ENCODE data around the gene CD74. TPM values are rescaled to one million over a fixed set of nuclear protein-coding genes. Genes with fewer than 3 reads are reported as not detected.

Gene CD74
- total and polyA plus RNA-seq, 2 of the 4 experiments (the other 2 are of a cell fraction): 0.18 to 1.1 TPM

DNA sequence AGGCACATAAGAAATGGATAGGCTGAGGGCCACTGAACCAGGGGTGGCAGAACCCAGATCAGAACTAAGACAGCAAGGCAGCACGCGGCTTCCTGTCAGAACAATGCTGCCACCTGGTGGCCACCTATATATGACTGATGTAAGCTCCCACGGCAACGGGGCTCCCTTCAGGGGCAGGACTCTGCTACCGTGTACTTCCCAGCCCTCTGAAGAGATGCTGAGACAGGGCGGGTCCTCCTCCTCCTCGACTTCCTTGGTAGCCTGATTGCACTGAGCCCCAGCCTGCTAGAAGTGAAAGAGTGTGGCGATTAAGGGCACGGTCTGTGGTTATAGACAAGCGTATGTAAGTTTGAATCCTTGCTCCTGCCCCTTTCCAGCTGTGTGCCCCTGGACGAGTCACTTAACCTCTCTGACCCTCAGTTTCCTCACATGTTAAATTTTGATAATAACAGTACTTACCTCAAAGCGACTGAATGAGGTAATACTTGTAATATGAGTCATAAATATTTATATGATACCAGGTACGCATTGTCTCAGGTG, 23.5 kb upstream of the CD74 start:
- Histone ChIP-seq H2AK9ac (replicated peaks; ENCODE audit: low read depth, low read length, poor library complexity) (no peak overlapping the region), H3K9ac (ENCODE audit: low read depth, low read length) (no peak overlapping the region), H3K18ac (ENCODE audit: low read depth, low read length) (0 out of 2 replicates have a peak overlapping the region, but pooled peaks have one; percentile 24), H3K4me3 (ENCODE audit: insufficient read depth, low read depth, low read length) (no peak overlapping the region), H3K56ac (ENCODE audit: extremely low read depth, insufficient read depth, low read length) (no peak overlapping the region), H2BK20ac (ENCODE audit: low read depth, low read length) (peak overlapping the region; percentile 92), H3K9me1 (ENCODE audit: insufficient read depth, low read length) (peaks cover 3% of the 10 kb centered on the region; the same call in 1 of the 2 replicates), H4K8ac (ENCODE audit: low read depth in 2 of 2, low read length in 2 of 2) (peak overlapping the region in 1 of 2 experiments; percentile 63; a peak in 1 of 4 replicates), H3K27ac (ENCODE audit: insufficient read depth, low read length) (no peak overlapping the region), H3K36me3 (ENCODE audit: control insufficient read depth, insufficient read depth, low read length) (no peaks in the 10 kb centered on the region), H4K91ac (ENCODE audit: insufficient read depth, low read depth, low read length) (peak overlapping the region; percentile 47; the same call in 1 of the 2 replicates), H3K23ac (ENCODE audit: low read depth, low read length) (peak overlapping the region; percentile 55; the same call in 1 of the 2 replicates), H3K4me2 (ENCODE audit: low read depth, low read length) (peak overlapping the region; percentile 43), H2AFZ (replicated peaks; ENCODE audit: low read length, poor library complexity) (peak overlapping the region; percentile 91), H2BK120ac (ENCODE audit: low read depth, low read length) (peak overlapping the region; percentile 80), H3K14ac (replicated peaks; ENCODE audit: low read depth, low read length) (no peak overlapping the region), H3K4ac (ENCODE audit: low read depth, low read length) (peak overlapping the region; percentile 78), H2AK5ac (ENCODE audit: low read depth, low read length) (peak overlapping the region; percentile 83), H2BK5ac (ENCODE audit: low read depth, low read length, poor library complexity, severe bottlenecking) (no peak overlapping the region), H3K79me1 (ENCODE audit: low read depth in 1 of 2, low read length in 2 of 2) (no peaks in the 10 kb centered on the region), H4K5ac (ENCODE audit: low read depth, low read length) (0 out of 2 replicates have a peak overlapping the region, but pooled peaks have one; percentile 20), H3K4me1 (ENCODE audit: control insufficient read depth, insufficient read depth, low read length) (peaks cover 5% of the 10 kb centered on the region), H3K27me3 (ENCODE audit: control insufficient read depth, insufficient read depth, low read length) (no peaks in the 10 kb centered on the region), H4K20me1 (ENCODE audit: insufficient read depth, low read length) (no peaks in the 10 kb centered on the region; the same call in 1 of the 2 replicates), H3K9me3 (ENCODE audit: control insufficient read depth, insufficient read depth, low read length) (no peaks in the 10 kb centered on the region), H2BK15ac (ENCODE audit: low read depth, low read length) (peak overlapping the region; percentile 25; the same call in 1 of the 3 replicates)
- no TSS peak for BruUV-seq (replicated peaks)
- DNase-seq (peak; percentile 89), ATAC-seq (ENCODE audit: low read depth) (peak; percentile 81)
- TF ChIP-seq RFX5 (IDR thresholded peaks at IDR 0.05; ENCODE audit: low read depth, low read length) (0 out of 2 replicates have a peak, but pooled peaks have one; percentile 9), RAD21 (IDR thresholded peaks at IDR 0.05; ENCODE audit: low read length) (peak; percentile 88), RCOR1 (IDR thresholded peaks at IDR 0.05; ENCODE audit: insufficient replicate concordance, low read length) (no peak), MAZ (IDR thresholded peaks at IDR 0.05; ENCODE audit: borderline replicate concordance, low read depth, low read length) (no peak), MXI1 (IDR thresholded peaks at IDR 0.05; ENCODE audit: borderline replicate concordance, low read depth, low read length) (peak; percentile 65; the same call in 1 of the 2 replicates), SMC3 (IDR thresholded peaks at IDR 0.05; ENCODE audit: low read depth, low read length) (peak; percentile 90)
- TF ChIP-seq, protein P1, sequence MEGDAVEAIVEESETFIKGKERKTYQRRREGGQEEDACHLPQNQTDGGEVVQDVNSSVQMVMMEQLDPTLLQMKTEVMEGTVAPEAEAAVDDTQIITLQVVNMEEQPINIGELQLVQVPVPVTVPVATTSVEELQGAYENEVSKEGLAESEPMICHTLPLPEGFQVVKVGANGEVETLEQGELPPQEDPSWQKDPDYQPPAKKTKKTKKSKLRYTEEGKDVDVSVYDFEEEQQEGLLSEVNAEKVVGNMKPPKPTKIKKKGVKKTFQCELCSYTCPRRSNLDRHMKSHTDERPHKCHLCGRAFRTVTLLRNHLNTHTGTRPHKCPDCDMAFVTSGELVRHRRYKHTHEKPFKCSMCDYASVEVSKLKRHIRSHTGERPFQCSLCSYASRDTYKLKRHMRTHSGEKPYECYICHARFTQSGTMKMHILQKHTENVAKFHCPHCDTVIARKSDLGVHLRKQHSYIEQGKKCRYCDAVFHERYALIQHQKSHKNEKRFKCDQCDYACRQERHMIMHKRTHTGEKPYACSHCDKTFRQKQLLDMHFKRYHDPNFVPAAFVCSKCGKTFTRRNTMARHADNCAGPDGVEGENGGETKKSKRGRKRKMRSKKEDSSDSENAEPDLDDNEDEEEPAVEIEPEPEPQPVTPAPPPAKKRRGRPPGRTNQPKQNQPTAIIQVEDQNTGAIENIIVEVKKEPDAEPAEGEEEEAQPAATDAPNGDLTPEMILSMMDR (conservative IDR thresholded peaks at IDR 0.05; ENCODE audit: low read depth, low read length): peak; percentile 85
- ChIA-PET POLR2A (ENCODE audit: unreplicated experiment) (interaction anchor here (0.5 kb wide), 1 partner anchor 58 kb away, joined by 5 read pairs; no protein-coding TSS in a partner anchor), CTCF (interaction anchor here (0.5 to 1.0 kb wide), 4 partner anchors 26 to 329 kb away, joined by 3 to 5 read pairs (median 3); no protein-coding TSS in a partner anchor)
- intact Hi-C loops (cut with micrococcal nuclease) (loop anchor here (1.0 to 10.0 kb wide), 9 partner anchors 77 to 601 kb away; partner anchors contain the start of genes HMGXB3 and TIGD6), in situ Hi-C loops (cut with MboI; ENCODE audit: low sequenced_read_pairs) (loop anchor here (10.0 to 25.0 kb wide), 3 partner anchors 171 to 799 kb away; no protein-coding TSS in a partner anchor), dilution Hi-C loops (cut with HindIII; ENCODE audit: low sequenced_read_pairs, unreplicated experiment) (no loop called here)
- 40% methylated on average over 1 of the region's 13 CpGs; no CpG with 5 or more reads in 1 of the 2 experiments for WGBS, 2 experiments (ENCODE audit: extremely low coverage in 2 of 2, insufficient read length in 1 of 2)
